Prostate gland (tissue), 2 donors: ENCODE data around the gene UPK1B.

Source experiments
- CTCF ChIP-seq, 4 experiments: fragments of 200-600 bp in 2 of 4; fragments of 450-650 bp in 2 of 4; sonication (generic) in 2 of 4; IDR thresholded peaks; 1 replicate in 3 of 4; 2 replicates in 1 of 4; pipeline ENCODE4 v1.5.1; 2016 to 2019; ENCODE audit warnings: antibody characterized with exemption in 4 of 4, mild to moderate bottlenecking in 2 of 4, moderate library complexity in 2 of 4
- POLR2AphosphoS5 ChIP-seq: sonication (generic); formaldehyde crosslinking; IDR thresholded peaks from one replicate; pipeline ENCODE4 v1.6.1; 2017; ENCODE audit warnings: antibody characterized with exemption

- TF ChIP-seq POLR2AphosphoS5 (no peak), CTCF (IDR thresholded peaks at IDR 0.05) (no peak)
These were observed 70.3 kb downstream of the UPK1B start for GRCh38 chr3:119243712-119244111.
